GM12891 (cell line): ENCODE data around the gene FLNA.

Experiments used
- POLR2A ChIP-seq: IDR thresholded peaks from 2 replicates; pipeline ENCODE4 v1.6.1; 2011; ENCODE audit warnings: low read depth, low read length, control low read depth
- POLR2AphosphoS5 ChIP-seq: IDR thresholded peaks from 2 replicates; pipeline ENCODE4 v1.6.1; 2011; ENCODE audit warnings: low read depth, low read length, control low read depth

DNA sequence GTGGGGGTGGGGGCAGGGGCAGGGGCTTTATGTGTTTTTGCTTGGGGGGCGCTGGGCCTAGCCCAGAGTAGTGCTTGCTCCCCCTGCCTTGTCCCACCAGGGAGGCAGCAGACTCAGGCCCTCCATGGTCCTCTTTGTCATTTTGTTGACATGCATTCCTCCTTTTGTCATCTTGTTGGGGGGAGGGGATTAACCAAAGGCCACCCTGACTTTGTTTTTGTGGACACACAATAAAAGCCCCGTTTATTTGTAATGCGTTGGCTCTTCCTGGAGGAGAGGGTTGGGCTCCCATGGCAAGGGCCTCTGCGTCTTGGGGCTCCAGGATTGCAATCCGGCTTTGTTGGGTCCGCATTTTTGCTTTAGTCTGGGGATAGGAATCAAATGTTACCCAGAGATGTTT lies 6.8 kb upstream of the FLNA start:
- no peak for TF ChIP-seq POLR2AphosphoS5
- no peak for TF ChIP-seq POLR2A
